IMR-90 (cell line): ENCODE data around the gene TMEM117. TPM values are rescaled to one million over a fixed set of nuclear protein-coding genes. Genes with fewer than 3 reads are reported as not detected.

ENCODE experiments used
- ATAC-seq: fragments of 200-7000 bp; cut with Tn5 transposase; 2 replicates; pipeline ENCODE4 v1.9.1; 2020; ENCODE audit warnings: low read depth, mild to moderate bottlenecking, moderate library complexity
- BruUV-seq: library from RNA; stranded (reverse); fragments of 400-500 nt; replicated peaks from 2 replicates; lab custom pipeline; 2021; lab: Mats Ljungman, UMichigan
- CTCF ChIA-PET: fragments of 300-600 bp; formaldehyde crosslinking; extraction: SDS; loops from one replicate; lab custom pipeline; 2021; ENCODE audit warnings: antibody characterized with exemption; lab: Yijun Ruan, JAX
- POLR2A ChIA-PET: fragments of 300-600 bp; sonication (Branson Sonifier 250); formaldehyde crosslinking; loops from one replicate; lab custom pipeline; 2022; ENCODE audit warnings: antibody characterized with exemption; ENCODE audit not compliant: unreplicated experiment; lab: Charles Lee
- DNase-seq: peaks from one replicate; pipeline ENCODE4 v3.0.0; 2013
- H2AFZ ChIP-seq: replicated peaks from 2 replicates; pipeline ENCODE3; 2013; ENCODE audit warnings: low read length, mild to moderate bottlenecking; ENCODE audit not compliant: poor library complexity
- H2AK5ac ChIP-seq: 2 replicates; pipeline ENCODE4 v1.6.1; 2013; ENCODE audit warnings: low read depth, low read length, inconsistent platforms
- H2AK9ac ChIP-seq: replicated peaks from 2 replicates; pipeline ENCODE3; 2013; ENCODE audit warnings: mild to moderate bottlenecking, low read depth, low read length, moderate library complexity; ENCODE audit not compliant: poor library complexity
- H2BK120ac ChIP-seq: 2 replicates; pipeline ENCODE4 v1.6.1; 2013; ENCODE audit warnings: low read depth, low read length, inconsistent platforms
- H2BK15ac ChIP-seq: 3 replicates; pipeline ENCODE4 v1.6.1; 2013; ENCODE audit warnings: low read depth, low read length, inconsistent platforms
- H2BK20ac ChIP-seq: 2 replicates; pipeline ENCODE4 v1.6.1; 2013; ENCODE audit warnings: low read depth, mild to moderate bottlenecking, inconsistent platforms, low read length, moderate library complexity
- H2BK5ac ChIP-seq: 2 replicates; pipeline ENCODE4 v1.6.1; 2013; ENCODE audit warnings: mild to moderate bottlenecking, low read depth, low read length, inconsistent platforms; ENCODE audit not compliant: poor library complexity, severe bottlenecking
- H3K14ac ChIP-seq: replicated peaks from 2 replicates; pipeline ENCODE4 v1.6.1; 2013; ENCODE audit warnings: low read depth, low read length, inconsistent platforms
- H3K18ac ChIP-seq: 2 replicates; pipeline ENCODE4 v1.6.1; 2013; ENCODE audit warnings: low read depth, low read length, control low read depth
- H3K23ac ChIP-seq: 2 replicates; pipeline ENCODE4 v1.6.1; 2013; ENCODE audit warnings: low read depth, low read length, inconsistent platforms
- H3K27ac ChIP-seq: 2 replicates; pipeline ENCODE4 v1.5.1; 2013; ENCODE audit warnings: mild to moderate bottlenecking, control low read depth, low read length; ENCODE audit not compliant: insufficient read depth
- H3K27me3 ChIP-seq: 2 replicates; pipeline ENCODE4 v1.6.1; 2013; ENCODE audit warnings: low read length; ENCODE audit not compliant: control insufficient read depth, insufficient read depth
- H3K36me3 ChIP-seq: 2 replicates; pipeline ENCODE4 v1.6.1; 2013; ENCODE audit warnings: low read length, mixed read lengths; ENCODE audit not compliant: control insufficient read depth, insufficient read depth
- H3K4ac ChIP-seq: 2 replicates; pipeline ENCODE4 v1.6.1; 2013; ENCODE audit warnings: low read depth, low read length, inconsistent platforms
- H3K4me1 ChIP-seq: 2 replicates; pipeline ENCODE4 v1.6.1; 2013; ENCODE audit warnings: low read length, mixed read lengths; ENCODE audit not compliant: control insufficient read depth, insufficient read depth
- H3K4me2 ChIP-seq: 2 replicates; pipeline ENCODE4 v1.6.1; 2013; ENCODE audit warnings: low read depth, mild to moderate bottlenecking, control low read depth, low read length, moderate library complexity
- H3K4me3 ChIP-seq: 2 replicates; pipeline ENCODE4 v1.5.1; 2013; ENCODE audit warnings: low read depth, mild to moderate bottlenecking, control low read depth, low read length, moderate library complexity; ENCODE audit not compliant: insufficient read depth
- H3K56ac ChIP-seq: 2 replicates; pipeline ENCODE4 v1.6.1; 2013; ENCODE audit warnings: low read length, inconsistent platforms; ENCODE audit not compliant: insufficient read depth; ENCODE audit errors: extremely low read depth
- H3K79me1 ChIP-seq, 2 experiments: 2 replicates each; pipeline ENCODE4 v1.6.1; 2013; ENCODE audit warnings: low read length in 2 of 2, inconsistent platforms in 1 of 2, low read depth in 1 of 2
- H3K9ac ChIP-seq: 2 replicates; pipeline ENCODE4 v1.6.1; 2013; ENCODE audit warnings: low read depth, low read length, control low read depth
- H3K9me1 ChIP-seq: 2 replicates; pipeline ENCODE4 v1.6.1; 2013; ENCODE audit warnings: low read length, inconsistent platforms; ENCODE audit not compliant: insufficient read depth
- H3K9me3 ChIP-seq: 2 replicates; pipeline ENCODE4 v1.6.1; 2013; ENCODE audit warnings: low read length; ENCODE audit not compliant: control insufficient read depth, insufficient read depth
- H4K20me1 ChIP-seq: 2 replicates; pipeline ENCODE4 v1.6.1; 2013; ENCODE audit warnings: low read length, inconsistent platforms; ENCODE audit not compliant: insufficient read depth
- H4K5ac ChIP-seq: 2 replicates; pipeline ENCODE4 v1.6.1; 2013; ENCODE audit warnings: mild to moderate bottlenecking, low read depth, low read length, control low read depth
- H4K8ac ChIP-seq, 2 experiments: 2 replicates each; pipeline ENCODE4 v1.6.1; 2013; ENCODE audit warnings: low read depth in 2 of 2, low read length in 2 of 2, control low read depth in 1 of 2, inconsistent platforms in 1 of 2
- H4K91ac ChIP-seq: 2 replicates; pipeline ENCODE4 v1.6.1; 2013; ENCODE audit warnings: low read depth, low read length, inconsistent platforms; ENCODE audit not compliant: insufficient read depth
- BHLHE40 ChIP-seq: fragments of 150-350 bp; IDR thresholded peaks from 2 replicates; pipeline ENCODE4 v1.6.1; 2016; ENCODE audit warnings: mild to moderate bottlenecking, low read depth, low read length
- CEBPB ChIP-seq: IDR thresholded peaks from 2 replicates; pipeline ENCODE4 v1.6.1; 2012; ENCODE audit warnings: low read depth, low read length, improper control_type of control experiment
- CHD1 ChIP-seq: IDR thresholded peaks from 2 replicates; pipeline ENCODE4 v1.6.1; 2012; ENCODE audit warnings: low read depth, low read length, improper control_type of control experiment
- MAFK ChIP-seq: IDR thresholded peaks from 2 replicates; pipeline ENCODE4 v1.6.1; 2012; ENCODE audit warnings: low read depth, low read length, improper control_type of control experiment
- MAZ ChIP-seq: IDR thresholded peaks from 2 replicates; pipeline ENCODE4 v1.6.1; 2012; ENCODE audit warnings: low read depth, mild to moderate bottlenecking, low read length, improper control_type of control experiment, moderate library complexity, borderline replicate concordance
- NFE2L2 ChIP-seq: fragments of 150-350 bp; IDR thresholded peaks from 2 replicates; pipeline ENCODE4 v1.6.1; 2016; ENCODE audit warnings: low read depth, mild to moderate bottlenecking, low read length
- RAD21 ChIP-seq: IDR thresholded peaks from 2 replicates; pipeline ENCODE4 v1.6.1; 2012; ENCODE audit warnings: low read length, improper control_type of control experiment
- RFX5 ChIP-seq: IDR thresholded peaks from 2 replicates; pipeline ENCODE4 v1.8.0; 2012; ENCODE audit warnings: low read depth, mild to moderate bottlenecking, low read length, moderate library complexity
- SMC3 ChIP-seq: fragments of 150-350 bp; IDR thresholded peaks from 2 replicates; pipeline ENCODE4 v1.6.1; 2016; ENCODE audit warnings: low read depth, mild to moderate bottlenecking, antibody characterized with exemption, low read length, moderate library complexity
- WGBS, 2 experiments: methylation state at CpG; one replicate each; pipeline versions ENCODE4 v1.1.5 to v1.1.7; 2013; ENCODE audit warnings: missing lambda C conversion rate in 2 of 2; ENCODE audit not compliant: insufficient read length in 1 of 2; ENCODE audit errors: extremely low coverage in 2 of 2; 5-methylcytosine and 5-hydroxymethylcytosine counted together
- dilution Hi-C: fragments of 300-500 bp; cut with HindIII; formaldehyde crosslinking; loops from one replicate; pipeline ENCODE4 v1.14.3; 2018; ENCODE audit warnings: low sequenced_read_pairs; ENCODE audit not compliant: unreplicated experiment
- in situ Hi-C: fragments of 300-500 bp; cut with MboI; formaldehyde crosslinking; loops from 3 replicates; pipeline ENCODE4 v1.14.3; 2019; ENCODE audit warnings: low sequenced_read_pairs, inconsistent platforms, mixed read lengths
- intact Hi-C: fragments of 100-400 bp; cut with micrococcal nuclease; formaldehyde crosslinking; loops from 2 replicates; pipeline ENCODE4 v1.10.0; 2022
- polyA plus RNA-seq, 3 experiments: library from polyadenylated mRNA; depleted of rRNA; stranded (reverse); fragments of >200 nt; gene quantifications; 2 replicates each; pipeline ENCODE4 v1.2.3, GENCODE V29; 2012; ENCODE audit warnings: low replicate concordance in 1 of 3
- total RNA-seq: library from RNA; depleted of rRNA; stranded (reverse); fragments of >200 nt; gene quantifications from 2 replicates; pipeline ENCODE4 v1.2.3, GENCODE V29; 2012
- TF ChIP-seq, protein P1 (sequence below): fragments of 150-350 bp; IDR thresholded peaks from 2 replicates; pipeline ENCODE4 v1.6.1; 2016; ENCODE audit warnings: low read depth, mild to moderate bottlenecking, low read length, moderate library complexity, borderline replicate concordance
- TF ChIP-seq, protein P2 (sequence below): conservative IDR thresholded peaks from 2 replicates; pipeline ENCODE4 v1.5.1; 2012; ENCODE audit warnings: mild to moderate bottlenecking, low read depth, low read length, improper control_type of control experiment
- TF ChIP-seq, protein P3 (sequence below): fragments of 150-350 bp; IDR thresholded peaks from 2 replicates; pipeline ENCODE4 v1.6.1; 2017; ENCODE audit warnings: mild to moderate bottlenecking, antibody characterized with exemption, low read length, low read depth

The TMEM117 gene
- total and polyA plus RNA-seq, 2 of the 4 experiments (the other 2 are of a cell fraction), result 8.7 to 21.0 TPM

GRCh38 chr12:44002607-44003006, 166.7 kb downstream of the TMEM117 start:
- no peaks in the 10 kb centered on the region for H3K9me1 ChIP-seq
- WGBS, 2 experiments, result no CpG with 5 or more reads among the region's 2 CpGs
- intact Hi-C loops (no loop called here), dilution Hi-C loops (no loop called here), in situ Hi-C loops (loop anchor here (10.0 kb wide), 1 partner anchor 922 kb away; no protein-coding TSS in a partner anchor)
- no peak overlapping the region for H3K23ac ChIP-seq
- no peak overlapping the region for H2AFZ ChIP-seq
- no peak overlapping the region for H4K5ac ChIP-seq
- no peaks in the 10 kb centered on the region; the same call in 1 of the 2 replicates for H3K4me1 ChIP-seq
- H3K36me3 ChIP-seq, result no peaks in the 10 kb centered on the region
- H2BK5ac ChIP-seq, result no peak overlapping the region
- DNase-seq (no peak), ATAC-seq (no peak)
- H3K9me3 ChIP-seq, result no peaks in the 10 kb centered on the region
- H2AK5ac ChIP-seq, result no peak overlapping the region
- H2BK20ac ChIP-seq, result no peak overlapping the region
- no TSS peak for BruUV-seq
- ChIA-PET POLR2A (no interaction called here), CTCF (no interaction called here)
- no peak overlapping the region for H2AK9ac ChIP-seq
- no peak overlapping the region for H3K56ac ChIP-seq
- no peak overlapping the region for H3K27ac ChIP-seq
- H2BK120ac ChIP-seq, result no peak overlapping the region
- H3K4ac ChIP-seq, result no peak overlapping the region
- H2BK15ac ChIP-seq, result no peak overlapping the region
- H4K91ac ChIP-seq, result no peak overlapping the region
- no peak overlapping the region for H3K4me2 ChIP-seq
- no peak overlapping the region for H3K9ac ChIP-seq
- H3K27me3 ChIP-seq, result no peaks in the 10 kb centered on the region
- no peaks in the 10 kb centered on the region for H3K79me1 ChIP-seq
- no peak overlapping the region for H4K8ac ChIP-seq
- no peaks in the 10 kb centered on the region for H4K20me1 ChIP-seq
- H3K18ac ChIP-seq, result no peak overlapping the region
- no peak for TF ChIP-seq MAZ
- TF ChIP-seq CEBPB, result no peak
- TF ChIP-seq BHLHE40, result no peak
- no peak for TF ChIP-seq CHD1
- TF ChIP-seq, protein P1, sequence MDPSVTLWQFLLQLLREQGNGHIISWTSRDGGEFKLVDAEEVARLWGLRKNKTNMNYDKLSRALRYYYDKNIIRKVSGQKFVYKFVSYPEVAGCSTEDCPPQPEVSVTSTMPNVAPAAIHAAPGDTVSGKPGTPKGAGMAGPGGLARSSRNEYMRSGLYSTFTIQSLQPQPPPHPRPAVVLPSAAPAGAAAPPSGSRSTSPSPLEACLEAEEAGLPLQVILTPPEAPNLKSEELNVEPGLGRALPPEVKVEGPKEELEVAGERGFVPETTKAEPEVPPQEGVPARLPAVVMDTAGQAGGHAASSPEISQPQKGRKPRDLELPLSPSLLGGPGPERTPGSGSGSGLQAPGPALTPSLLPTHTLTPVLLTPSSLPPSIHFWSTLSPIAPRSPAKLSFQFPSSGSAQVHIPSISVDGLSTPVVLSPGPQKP, result no peak
- no peak for TF ChIP-seq NFE2L2
- TF ChIP-seq RAD21, result no peak
- TF ChIP-seq, protein P2, sequence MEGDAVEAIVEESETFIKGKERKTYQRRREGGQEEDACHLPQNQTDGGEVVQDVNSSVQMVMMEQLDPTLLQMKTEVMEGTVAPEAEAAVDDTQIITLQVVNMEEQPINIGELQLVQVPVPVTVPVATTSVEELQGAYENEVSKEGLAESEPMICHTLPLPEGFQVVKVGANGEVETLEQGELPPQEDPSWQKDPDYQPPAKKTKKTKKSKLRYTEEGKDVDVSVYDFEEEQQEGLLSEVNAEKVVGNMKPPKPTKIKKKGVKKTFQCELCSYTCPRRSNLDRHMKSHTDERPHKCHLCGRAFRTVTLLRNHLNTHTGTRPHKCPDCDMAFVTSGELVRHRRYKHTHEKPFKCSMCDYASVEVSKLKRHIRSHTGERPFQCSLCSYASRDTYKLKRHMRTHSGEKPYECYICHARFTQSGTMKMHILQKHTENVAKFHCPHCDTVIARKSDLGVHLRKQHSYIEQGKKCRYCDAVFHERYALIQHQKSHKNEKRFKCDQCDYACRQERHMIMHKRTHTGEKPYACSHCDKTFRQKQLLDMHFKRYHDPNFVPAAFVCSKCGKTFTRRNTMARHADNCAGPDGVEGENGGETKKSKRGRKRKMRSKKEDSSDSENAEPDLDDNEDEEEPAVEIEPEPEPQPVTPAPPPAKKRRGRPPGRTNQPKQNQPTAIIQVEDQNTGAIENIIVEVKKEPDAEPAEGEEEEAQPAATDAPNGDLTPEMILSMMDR, result no peak
- TF ChIP-seq SMC3, result no peak
- TF ChIP-seq RFX5, result no peak
- TF ChIP-seq, protein P3, sequence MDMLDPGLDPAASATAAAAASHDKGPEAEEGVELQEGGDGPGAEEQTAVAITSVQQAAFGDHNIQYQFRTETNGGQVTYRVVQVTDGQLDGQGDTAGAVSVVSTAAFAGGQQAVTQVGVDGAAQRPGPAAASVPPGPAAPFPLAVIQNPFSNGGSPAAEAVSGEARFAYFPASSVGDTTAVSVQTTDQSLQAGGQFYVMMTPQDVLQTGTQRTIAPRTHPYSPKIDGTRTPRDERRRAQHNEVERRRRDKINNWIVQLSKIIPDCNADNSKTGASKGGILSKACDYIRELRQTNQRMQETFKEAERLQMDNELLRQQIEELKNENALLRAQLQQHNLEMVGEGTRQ, result no peak
- TF ChIP-seq MAFK, result no peak
- no peak overlapping the region for H3K4me3 ChIP-seq
- H3K14ac ChIP-seq, result no peak overlapping the region
